Gastroesophageal sphincter (tissue), 3 donors: Measurements from ENCODE around the gene BCL11A.

ENCODE experiments used
- EP300 ChIP-seq: sonication (generic); formaldehyde crosslinking; IDR thresholded peaks from one replicate; pipeline ENCODE4 v1.6.1; 2017; ENCODE audit warnings: antibody characterized with exemption, mild to moderate bottlenecking
- POLR2AphosphoS5 ChIP-seq: sonication (generic); formaldehyde crosslinking; IDR thresholded peaks from one replicate; pipeline ENCODE4 v1.6.1; 2017; ENCODE audit warnings: antibody characterized with exemption
- TF ChIP-seq, protein P1 (sequence below), 4 experiments: fragments of 200-600 bp in 2 of 4; fragments of 450-650 bp in 2 of 4; sonication (generic) in 1 of 4; IDR thresholded peaks; one replicate each; pipeline ENCODE4 v1.5.1; 2017 to 2019; ENCODE audit warnings: antibody characterized with exemption in 4 of 4, mild to moderate bottlenecking in 2 of 4, moderate library complexity in 2 of 4

DNA sequence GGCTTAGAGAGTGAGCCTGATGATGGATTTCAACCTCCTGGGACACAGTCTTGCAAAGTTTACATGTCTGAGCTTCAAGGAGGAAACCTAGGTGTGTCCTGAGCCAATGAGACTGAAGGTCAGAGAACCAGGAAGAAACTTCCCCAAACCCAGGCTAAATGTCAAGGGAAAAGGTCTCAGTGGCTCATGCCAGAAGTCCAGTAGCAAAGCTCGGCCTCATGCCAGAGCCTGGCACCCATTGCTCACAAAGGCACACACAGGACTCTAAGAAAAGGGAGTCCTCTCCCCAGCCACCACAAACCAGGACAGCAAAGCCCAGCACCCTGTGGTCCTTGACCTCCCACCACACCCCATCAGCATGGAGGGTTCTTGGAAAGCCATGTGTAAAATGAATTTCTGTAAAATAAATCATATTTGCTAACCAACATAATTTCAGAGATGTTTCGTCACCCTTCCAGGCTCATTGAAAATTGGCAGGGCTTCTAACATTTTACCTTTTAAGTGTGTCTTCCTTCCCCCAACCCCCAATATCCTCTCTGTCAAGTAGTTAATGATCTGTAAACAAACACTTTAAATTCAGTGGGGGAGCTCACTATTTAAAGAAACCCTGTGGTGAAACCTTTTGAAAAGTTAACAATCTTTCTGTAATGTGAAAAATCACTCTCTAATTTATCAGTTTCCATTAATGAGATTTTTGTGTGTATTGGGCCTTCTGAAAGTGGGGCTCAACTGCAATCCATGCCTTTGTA is 77.1 kb downstream of the BCL11A start:
- TF ChIP-seq, protein P1, sequence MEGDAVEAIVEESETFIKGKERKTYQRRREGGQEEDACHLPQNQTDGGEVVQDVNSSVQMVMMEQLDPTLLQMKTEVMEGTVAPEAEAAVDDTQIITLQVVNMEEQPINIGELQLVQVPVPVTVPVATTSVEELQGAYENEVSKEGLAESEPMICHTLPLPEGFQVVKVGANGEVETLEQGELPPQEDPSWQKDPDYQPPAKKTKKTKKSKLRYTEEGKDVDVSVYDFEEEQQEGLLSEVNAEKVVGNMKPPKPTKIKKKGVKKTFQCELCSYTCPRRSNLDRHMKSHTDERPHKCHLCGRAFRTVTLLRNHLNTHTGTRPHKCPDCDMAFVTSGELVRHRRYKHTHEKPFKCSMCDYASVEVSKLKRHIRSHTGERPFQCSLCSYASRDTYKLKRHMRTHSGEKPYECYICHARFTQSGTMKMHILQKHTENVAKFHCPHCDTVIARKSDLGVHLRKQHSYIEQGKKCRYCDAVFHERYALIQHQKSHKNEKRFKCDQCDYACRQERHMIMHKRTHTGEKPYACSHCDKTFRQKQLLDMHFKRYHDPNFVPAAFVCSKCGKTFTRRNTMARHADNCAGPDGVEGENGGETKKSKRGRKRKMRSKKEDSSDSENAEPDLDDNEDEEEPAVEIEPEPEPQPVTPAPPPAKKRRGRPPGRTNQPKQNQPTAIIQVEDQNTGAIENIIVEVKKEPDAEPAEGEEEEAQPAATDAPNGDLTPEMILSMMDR (IDR thresholded peaks at IDR 0.05) = no peak
- no peak for TF ChIP-seq EP300
- TF ChIP-seq POLR2AphosphoS5 = no peak
